Measurements from ENCODE around the gene TMEM255B.
"Not testable (repeated sequence)": the region's sequence is repeated elsewhere in the genome, so short reads cannot be mapped to it uniquely, and the experiment has no call there.

The TMEM255B gene

GRCh38 chr13:113735194-113735593, 23.8 kb upstream of the TMEM255B start:
- DNase-seq: no peak

DNA sequence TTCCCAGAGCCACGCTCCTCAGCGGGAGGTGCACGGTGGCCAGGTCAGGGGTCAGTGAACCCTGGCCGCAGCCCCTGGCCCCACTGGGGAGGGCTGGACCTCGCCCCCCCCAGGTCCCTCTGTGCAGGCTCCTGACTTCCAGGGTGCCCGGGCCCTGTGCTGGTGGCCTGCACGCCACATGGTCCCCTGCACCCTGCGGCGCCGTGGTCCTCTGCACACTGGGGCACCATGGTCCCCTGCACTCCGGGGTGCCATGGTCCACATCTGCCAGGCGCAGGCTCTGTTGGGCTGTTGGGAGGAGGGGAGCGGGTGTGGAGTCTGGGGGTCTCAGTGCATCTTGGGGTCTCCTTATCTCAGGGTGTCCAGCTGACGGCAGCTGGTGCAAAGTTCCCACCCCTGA, 23.3 kb upstream of the TMEM255B start:
- DNase-seq: no peak

- DNase-seq: peak; percentile 63
Observed at GRCh38 chr13:113736258-113736731, 22.7 kb upstream of the TMEM255B start.

DNA sequence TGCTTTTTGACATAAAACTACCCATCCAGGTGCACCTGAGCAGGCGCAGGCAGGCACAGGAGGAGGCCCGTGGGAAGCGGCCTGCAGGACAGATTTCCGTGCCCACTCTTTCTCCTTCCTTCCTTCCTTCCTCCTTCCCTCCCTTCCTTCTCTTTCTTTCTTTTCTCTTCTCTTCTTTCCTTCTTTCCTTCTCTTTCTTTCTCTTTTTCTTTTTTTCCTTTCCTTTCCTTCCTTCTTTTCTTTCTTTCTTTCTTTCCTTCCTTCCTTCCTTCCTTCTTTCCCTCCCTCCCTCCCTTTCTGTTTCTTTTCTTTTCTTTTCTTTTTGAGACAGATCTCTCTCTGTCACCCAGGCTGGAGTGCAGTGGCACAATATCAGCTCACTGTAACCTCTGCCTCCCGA, 21.2 kb upstream of the TMEM255B start:
- DNase-seq: no peak

GRCh38 chr13:113739527-113740285, 19.3 kb upstream of the TMEM255B start:
- DNase-seq: no peak

GRCh38 chr13:113740286-113740556, 18.8 kb upstream of the TMEM255B start:
- DNase-seq: no peak

GRCh38 chr13:113740661-113741060, 18.4 kb upstream of the TMEM255B start:
- DNase-seq: no peak

GRCh38 chr13:113741191-113741668, 17.8 kb upstream of the TMEM255B start:
- peak; percentile 78 for DNase-seq

DNA sequence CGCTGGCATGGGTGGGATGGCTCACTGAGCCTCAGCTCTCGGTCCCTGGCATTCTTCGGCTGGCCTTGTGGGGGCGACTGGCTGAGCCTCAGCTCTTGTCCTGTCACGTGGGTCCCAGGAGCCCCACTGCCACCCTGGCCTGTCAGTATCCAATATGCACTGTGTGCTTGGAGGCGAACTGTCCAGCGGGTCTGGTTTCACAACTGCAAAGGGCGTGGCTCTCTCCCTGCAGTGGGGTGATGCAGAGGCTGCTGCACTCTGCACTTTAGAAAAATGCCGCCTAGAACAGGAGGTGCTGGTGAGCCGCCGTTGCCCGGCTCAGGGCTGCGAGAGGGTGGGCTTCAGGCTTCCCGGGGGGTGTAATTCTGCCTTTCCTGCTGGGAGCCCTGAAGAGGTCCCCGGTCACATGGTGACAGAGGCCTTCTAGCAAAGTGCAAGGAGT, 17.0 kb upstream of the TMEM255B start:
- DNase-seq: peak; percentile 87

DNA sequence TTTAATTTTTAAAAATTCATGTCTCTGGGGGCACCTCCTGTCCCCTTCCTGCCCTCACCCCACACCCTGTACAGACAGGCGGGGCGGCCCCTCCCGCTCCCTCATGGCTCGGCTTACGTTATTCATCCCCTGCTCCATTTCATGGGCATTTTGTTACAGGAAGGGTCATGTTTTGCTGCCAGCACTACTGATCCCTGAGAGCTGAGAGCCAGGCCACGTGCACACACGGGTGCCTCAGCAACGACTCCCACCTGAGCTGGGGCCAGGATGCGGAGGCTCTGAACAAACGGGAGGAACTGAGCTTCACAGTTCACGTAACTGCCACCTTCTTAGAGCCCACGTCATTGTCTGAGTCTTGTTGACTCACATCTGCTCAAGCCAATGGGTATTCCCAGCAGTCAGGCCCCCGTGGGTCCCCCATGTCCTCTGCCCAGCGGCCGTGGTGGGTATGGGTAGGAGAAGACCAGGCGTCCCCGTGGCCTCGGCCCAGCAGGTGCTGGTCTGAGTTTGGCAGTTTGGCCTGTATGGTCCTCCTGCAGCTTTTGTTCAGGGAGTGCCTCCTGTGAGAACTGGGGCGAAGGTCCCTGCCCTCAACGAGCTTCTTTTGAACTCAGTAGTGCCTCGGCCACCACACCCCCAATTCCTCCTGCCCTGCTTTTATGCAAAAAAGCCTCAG, 16.4 kb upstream of the TMEM255B start:
- no peak for DNase-seq

- no peak for DNase-seq
Observed at GRCh38 chr13:113743366-113744195, 15.4 kb upstream of the TMEM255B start.

GRCh38 chr13:113744197-113745000, 14.6 kb upstream of the TMEM255B start:
- no peak for DNase-seq

DNA sequence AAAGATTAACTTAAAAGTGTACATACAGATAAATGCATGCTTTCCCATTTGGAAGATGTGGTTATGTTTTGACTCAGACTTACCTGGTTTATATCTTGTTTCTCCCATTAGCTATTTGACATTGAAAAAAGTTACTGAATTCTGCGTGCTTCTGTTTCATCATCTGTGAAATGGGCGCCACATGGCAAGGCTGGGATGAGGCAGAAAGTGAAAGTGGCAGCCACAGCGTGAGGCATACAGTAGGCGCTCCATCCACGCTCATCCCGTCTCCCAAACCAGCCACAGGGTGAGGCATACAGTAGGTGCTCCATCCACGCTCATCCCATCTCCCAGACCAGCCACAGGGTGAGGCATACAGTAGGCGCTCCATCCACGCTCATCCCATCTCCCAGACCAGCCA, 14.0 kb upstream of the TMEM255B start:
- DNase-seq: no peak

GRCh38 chr13:113745500-113746142, 13.4 kb upstream of the TMEM255B start:
- DNase-seq: not testable (repeated sequence)

- DNase-seq: no peak
Observed at GRCh38 chr13:113746143-113746525, 12.9 kb upstream of the TMEM255B start.

GRCh38 chr13:113746671-113747070, 12.4 kb upstream of the TMEM255B start:
- DNase-seq: no peak

GRCh38 chr13:113747291-113747833, 11.7 kb upstream of the TMEM255B start:
- no peak for DNase-seq

GRCh38 chr13:113748101-113748861, 10.7 kb upstream of the TMEM255B start:
- no peak for DNase-seq

- no peak for DNase-seq
Observed at GRCh38 chr13:113748862-113749451, 10.1 kb upstream of the TMEM255B start.

- DNase-seq: no peak
Observed at GRCh38 chr13:113749507-113749906, 9.5 kb upstream of the TMEM255B start.

DNA sequence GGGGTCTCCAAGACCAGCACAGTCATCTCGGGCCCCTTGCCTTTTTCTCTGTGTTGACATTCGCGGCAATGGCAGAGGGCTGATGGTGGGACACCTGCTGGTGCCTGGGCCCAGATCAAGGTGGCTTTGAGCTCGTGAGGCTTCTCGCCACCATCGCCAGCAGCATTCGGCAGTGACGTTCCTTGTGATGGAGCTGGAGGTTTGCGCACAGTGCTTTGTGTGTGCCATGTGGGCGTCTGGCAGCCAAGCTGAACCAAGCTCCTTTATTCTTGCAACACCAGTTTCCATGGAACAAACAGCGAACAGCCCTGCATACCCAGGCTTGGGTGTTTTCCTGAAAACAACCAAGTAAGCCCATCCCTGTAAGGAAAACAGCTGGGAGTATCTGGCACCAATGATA, 9.1 kb upstream of the TMEM255B start:
- no peak for DNase-seq
